H1 (cell line): Measurements from ENCODE around the gene CAMK2G. TPM values are rescaled to one million over a fixed set of nuclear protein-coding genes. Genes with fewer than 3 reads are reported as not detected.

Experiments
- CTCF ChIA-PET: fragments of 300-600 bp; sonication (Branson Sonifier 250); formaldehyde crosslinking; loops from one replicate; lab custom pipeline; 2021; ENCODE audit not compliant: partially characterized antibody; lab: Charles Lee
- POLR2A ChIA-PET: fragments of 300-600 bp; sonication (Branson Sonifier 250); formaldehyde crosslinking; loops from one replicate; lab custom pipeline; 2021; ENCODE audit warnings: inconsistent platforms; ENCODE audit not compliant: partially characterized antibody; lab: Charles Lee
- DNase-seq, 2 experiments: peaks; one replicate each; pipeline versions ENCODE4 v3.0.0 to v3.0.0-alpha.2; 2010 to 2022; ENCODE audit warnings: low spot score in 2 of 2, low read depth in 1 of 2, mixed read lengths in 1 of 2
- FAIRE-seq: peaks from 2 replicates; lab custom pipeline; 2011; peaks lifted over from hg19 to GRCh38; lab: Jason Lieb, UNC
- H2AFZ ChIP-seq: 2 replicates; pipeline ENCODE4 v1.8.1; 2012; ENCODE audit warnings: low read length, inconsistent platforms
- H2AK5ac ChIP-seq: 2 replicates; pipeline ENCODE4 v1.6.1; 2013; ENCODE audit warnings: low read depth, low read length
- H2BK120ac ChIP-seq: replicated peaks from 2 replicates; pipeline ENCODE3; 2013; ENCODE audit warnings: low read depth, low read length, inconsistent platforms
- H2BK12ac ChIP-seq: 2 replicates; pipeline ENCODE4 v1.6.1; 2013; ENCODE audit warnings: low read depth, low read length
- H2BK15ac ChIP-seq: 2 replicates; pipeline ENCODE4 v1.6.1; 2013; ENCODE audit warnings: low read length
- H2BK20ac ChIP-seq: 2 replicates; pipeline ENCODE4 v1.6.1; 2013; ENCODE audit warnings: low read length
- H2BK5ac ChIP-seq: 2 replicates; pipeline ENCODE4 v1.6.1; 2013; ENCODE audit warnings: low read depth, low read length
- H3K14ac ChIP-seq: 2 replicates; pipeline ENCODE4 v1.6.1; 2013; ENCODE audit warnings: inconsistent platforms; ENCODE audit not compliant: insufficient read length
- H3K18ac ChIP-seq: 2 replicates; pipeline ENCODE4 v1.6.1; 2013; ENCODE audit warnings: low read length; ENCODE audit errors: extremely low read depth
- H3K23ac ChIP-seq: 2 replicates; pipeline ENCODE4 v1.6.1; 2013; ENCODE audit warnings: inconsistent platforms; ENCODE audit not compliant: insufficient read length
- H3K23me2 ChIP-seq: 2 replicates; pipeline ENCODE4 v1.6.1; 2013; ENCODE audit warnings: low read depth, low read length
- H3K27ac ChIP-seq: 2 replicates; pipeline ENCODE4 v1.6.1; 2011; ENCODE audit warnings: low read depth, low read length, inconsistent platforms
- H3K27me3 ChIP-seq, 4 experiments: replicated peaks in 1 of 4; 1 replicate in 1 of 4; 2 replicates in 3 of 4; pipeline versions ENCODE4 v1.6.1 to v1.8.1; 2011 to 2013; ENCODE audit warnings: low read length in 3 of 4, mild to moderate bottlenecking in 3 of 4, inconsistent platforms in 2 of 4, mixed read lengths in 2 of 4, moderate library complexity in 1 of 4; ENCODE audit not compliant: control insufficient read depth in 3 of 4, insufficient read depth in 3 of 4; ENCODE audit errors: extremely low read depth in 1 of 4
- H3K36me3 ChIP-seq, 4 experiments: 2 replicates each; pipeline versions ENCODE4 v1.6.1 to v1.8.1; 2011 to 2013; ENCODE audit warnings: mild to moderate bottlenecking in 4 of 4, low read length in 3 of 4, moderate library complexity in 2 of 4, control low read depth in 1 of 4, inconsistent platforms in 1 of 4; ENCODE audit not compliant: insufficient read depth in 4 of 4, control insufficient read depth in 2 of 4
- H3K4ac ChIP-seq: replicated peaks from 2 replicates; pipeline ENCODE3; 2013; ENCODE audit warnings: low read length, low read depth, mixed read lengths, inconsistent platforms; ENCODE audit not compliant: insufficient read length
- H3K4me1 ChIP-seq, 4 experiments: replicated peaks in 1 of 4; 1 replicate in 1 of 4; 2 replicates in 3 of 4; pipeline versions ENCODE4 v1.6.1 to v1.8.1; 2011 to 2013; ENCODE audit warnings: low read length in 3 of 4, inconsistent platforms in 2 of 4, mixed read lengths in 1 of 4; ENCODE audit not compliant: insufficient read depth in 4 of 4, control insufficient read depth in 3 of 4
- H3K4me2 ChIP-seq, 2 experiments: 2 replicates each; pipeline versions ENCODE4 v1.6.1 to v1.8.1; 2011 to 2013; ENCODE audit warnings: low read depth in 2 of 2, low read length in 2 of 2, control low read depth in 1 of 2, inconsistent platforms in 1 of 2, mild to moderate bottlenecking in 1 of 2; ENCODE audit not compliant: insufficient read depth in 1 of 2
- H3K4me3 ChIP-seq, 4 experiments: fragments of 200-600, 300-600 bp in 1 of 4; sonication (generic), shearing (Covaris generic), sonication (Bioruptor Twin) in 1 of 4; 2 replicates each; pipeline versions ENCODE4 v1.5.1 to v1.8.1; 2011 to 2016; ENCODE audit warnings: low read length in 4 of 4, low read depth in 3 of 4, control low read depth in 2 of 4, inconsistent platforms in 2 of 4, mild to moderate bottlenecking in 2 of 4, mixed read lengths in 1 of 4, moderate library complexity in 1 of 4; ENCODE audit not compliant: insufficient read depth in 2 of 4; ENCODE audit errors: extremely low read depth in 1 of 4
- H3K56ac ChIP-seq: replicated peaks from 2 replicates; pipeline ENCODE3; 2013; ENCODE audit warnings: low read depth, mild to moderate bottlenecking, mixed read lengths, low read length, inconsistent platforms; ENCODE audit not compliant: insufficient read length
- H3K79me1 ChIP-seq: 2 replicates; pipeline ENCODE4 v1.6.1; 2013; ENCODE audit warnings: low read depth, low read length, control low read depth
- H3K79me2 ChIP-seq, 2 experiments: 2 replicates each; pipeline versions ENCODE4 v1.6.1 to v1.8.1; 2012 to 2013; ENCODE audit warnings: low read length in 2 of 2, mild to moderate bottlenecking in 2 of 2, inconsistent platforms in 1 of 2; ENCODE audit not compliant: insufficient read depth in 2 of 2, control insufficient read depth in 1 of 2
- H3K9ac ChIP-seq, 4 experiments: replicated peaks in 1 of 4; 1 replicate in 1 of 4; 2 replicates in 3 of 4; pipeline versions ENCODE4 v1.6.1 to v1.8.1; 2011 to 2013; ENCODE audit warnings: low read depth in 3 of 4, low read length in 3 of 4, control low read depth in 2 of 4, mild to moderate bottlenecking in 2 of 4, moderate library complexity in 2 of 4, inconsistent platforms in 1 of 4; ENCODE audit errors: extremely low read depth in 1 of 4
- H3K9me3 ChIP-seq, 2 experiments: 2 replicates each; pipeline versions ENCODE4 v1.6.1 to v1.8.1; 2012 to 2013; ENCODE audit warnings: mild to moderate bottlenecking in 2 of 2, moderate library complexity in 2 of 2, control low read depth in 1 of 2, inconsistent platforms in 1 of 2, low read depth in 1 of 2, low read length in 1 of 2, mixed read lengths in 1 of 2; ENCODE audit not compliant: insufficient read depth in 2 of 2
- H4K20me1 ChIP-seq, 2 experiments: replicated peaks in 1 of 2; 2 replicates each; pipeline versions ENCODE3 to v1.8.1; 2011 to 2013; ENCODE audit warnings: inconsistent platforms in 2 of 2, low read length in 2 of 2, mild to moderate bottlenecking in 1 of 2; ENCODE audit not compliant: insufficient read depth in 2 of 2, control insufficient read depth in 1 of 2
- H4K5ac ChIP-seq: 2 replicates; pipeline ENCODE4 v1.6.1; 2013; ENCODE audit warnings: low read length, low read depth, mixed read lengths, inconsistent platforms; ENCODE audit not compliant: insufficient read length
- H4K8ac ChIP-seq: 2 replicates; pipeline ENCODE4 v1.8.0; 2013; ENCODE audit warnings: mild to moderate bottlenecking, moderate library complexity, low read length, inconsistent platforms; ENCODE audit not compliant: insufficient read depth; ENCODE audit errors: extremely low read depth
- H4K91ac ChIP-seq: replicated peaks from 2 replicates; pipeline ENCODE3; 2013; ENCODE audit warnings: low read length, mixed read lengths, inconsistent platforms; ENCODE audit not compliant: insufficient read length
- HDAC6 ChIP-seq: IDR thresholded peaks from one replicate; pipeline ENCODE4 v1.7.1; 2012; ENCODE audit warnings: low read depth, mild to moderate bottlenecking, inconsistent platforms, low read length, moderate library complexity
- SP1 ChIP-seq: IDR thresholded peaks from 2 replicates; pipeline ENCODE4 v1.6.1; 2011; ENCODE audit warnings: low read depth, low read length
- WGBS, 2 experiments: shearing (Covaris generic) in 1 of 2; methylation state at CpG; one replicate each; pipeline versions ENCODE4 v1.1.6 to v1.1.7; 2013 to 2015; ENCODE audit warnings: low lambda C conversion rate in 2 of 2, mixed read lengths in 2 of 2, inconsistent platforms in 1 of 2, low coverage in 1 of 2, missing lambda C conversion rate in 1 of 2; ENCODE audit not compliant: insufficient replicate concordance in 2 of 2, insufficient coverage in 1 of 2, insufficient read length in 1 of 2; ENCODE audit errors: extremely low coverage in 1 of 2, missing lambda C conversion rate in 1 of 2; 5-methylcytosine and 5-hydroxymethylcytosine counted together
- polyA plus RNA-seq, 7 experiments: library from polyadenylated mRNA; depleted of rRNA in 3 of 7; stranded (reverse) in 5 of 7; unstranded in 2 of 7; fragments of >200 nt in 5 of 7; fragments of 200-250 nt in 2 of 7; gene quantifications; 1 replicate in 5 of 7; 2 replicates in 1 of 7; 4 replicates in 1 of 7; pipeline versions ENCODE4 v1.2.1 to v1.2.3, GENCODE V29; 2011 to 2013; ENCODE audit warnings: missing spikeins in 2 of 7, mixed read lengths in 2 of 7
- total RNA-seq: library from RNA; stranded (reverse); fragmentation: NEBNext Ultra II Directional; extraction: Animal tissue kit (Norgen Biotek cat#: 25700); gene quantifications from 2 replicates; pipeline ENCODE4 v1.2.1, GENCODE V29; 2021

Gene CAMK2G
- total and polyA plus RNA-seq, 2 of the 8 experiments (the other 6 are each of a cell fraction or from before 2014, with no cell fraction given), result 28.9 to 31.7 TPM

DNA sequence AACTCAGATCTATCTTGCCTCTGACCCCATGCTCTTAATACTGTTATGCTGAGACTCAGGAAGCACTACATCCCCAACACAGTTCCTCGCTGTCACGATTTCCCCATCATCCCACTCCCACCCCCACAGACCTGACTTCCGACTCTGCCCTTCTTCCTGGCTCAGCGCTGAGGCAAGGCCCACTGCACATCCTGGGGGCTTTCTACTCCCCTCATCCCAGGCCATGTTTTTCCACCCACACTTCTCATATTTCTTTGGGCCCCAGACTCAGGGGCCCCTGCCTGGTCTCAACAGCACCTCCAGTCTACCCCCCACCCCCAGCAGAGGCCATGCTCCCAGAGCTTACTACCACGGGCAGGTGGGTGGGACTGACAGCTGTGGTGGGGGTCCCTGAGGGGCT lies 55.3 kb downstream of the CAMK2G start:
- Histone ChIP-seq H3K23ac (no peak overlapping the region), H2AK5ac (no peak overlapping the region), H3K79me2 (no peaks in the 10 kb centered on the region), H4K5ac (no peak overlapping the region), H3K4me2 (no peak overlapping the region), H3K36me3 (peaks cover 3 to 20% (median 9%) of the 10 kb centered on the region in 4 experiments; a peak in 6 of 8 replicates), H3K9ac (no peak overlapping the region), H3K4me3 (no peak overlapping the region), H3K56ac (no peak overlapping the region), H2BK20ac (no peak overlapping the region), H3K4me1 (no peaks in the 10 kb centered on the region), H4K91ac (no peak overlapping the region), H4K20me1 (peaks cover 0 to 4% of the 10 kb centered on the region in 2 experiments), H3K18ac (no peak overlapping the region), H2BK120ac (no peak overlapping the region), H3K9me3 (no peaks in the 10 kb centered on the region), H3K27me3 (no peaks in the 10 kb centered on the region; a peak in 1 of 7 replicates), H3K4ac (no peak overlapping the region), H3K27ac (no peak overlapping the region), H3K23me2 (no peaks in the 10 kb centered on the region), H2BK15ac (no peak overlapping the region), H2BK12ac (no peak overlapping the region), H3K79me1 (no peaks in the 10 kb centered on the region), H3K14ac (no peak overlapping the region), H4K8ac (no peak overlapping the region), H2AFZ (no peak overlapping the region), H2BK5ac (no peak overlapping the region; the same call in 1 of the 2 replicates)
- ChIA-PET POLR2A (interaction anchor here (0.6 to 2.4 kb wide), 3 partner anchors 12 to 47 kb away, joined by 3 to 9 read pairs (median 7); a partner anchor contains a TSS), CTCF (interaction anchor here (0.6 to 16.0 kb wide), 13 partner anchors 10 to 689 kb away, joined by 3 to 209 read pairs (median 4); no protein-coding TSS in a partner anchor)
- no peak for TF ChIP-seq SP1
- TF ChIP-seq HDAC6, result no peak
- 92% methylated on average over 5 of the region's 5 CpGs; no CpG with 5 or more reads in 1 of the 2 experiments for WGBS, 2 experiments
- FAIRE-seq, result no peak
- DNase-seq, result no peak
